HG03460 (cell line): ENCODE measurements around the gene SND1.

Experiments used
- ATAC-seq: cut with Tn5 transposase; IDR thresholded peaks from one replicate; pipeline ENCODE4 v1.9.1; 2021; ENCODE audit not compliant: unreplicated experiment

The SND1 gene

DNA sequence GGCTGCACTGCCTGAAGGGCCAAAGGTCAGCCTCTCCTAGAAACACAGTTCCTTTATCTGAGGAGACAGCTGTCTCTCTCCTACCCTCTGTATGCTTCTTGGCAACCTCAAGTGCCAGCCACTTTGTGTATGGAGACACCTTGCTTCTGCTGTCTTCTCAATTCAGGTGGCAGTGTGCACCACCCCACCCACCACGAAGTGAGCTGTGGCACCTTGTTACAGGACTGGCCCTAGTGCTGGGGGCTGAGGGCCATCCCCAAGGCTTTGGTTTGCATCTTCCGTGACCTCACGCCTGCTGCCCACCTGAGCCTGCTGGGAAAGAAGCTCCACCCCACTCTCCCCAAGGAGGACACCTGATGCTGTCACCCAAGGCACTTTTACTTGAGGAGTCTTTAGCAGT, 426.3 kb downstream of the SND1 start:
- no peak for ATAC-seq

DNA sequence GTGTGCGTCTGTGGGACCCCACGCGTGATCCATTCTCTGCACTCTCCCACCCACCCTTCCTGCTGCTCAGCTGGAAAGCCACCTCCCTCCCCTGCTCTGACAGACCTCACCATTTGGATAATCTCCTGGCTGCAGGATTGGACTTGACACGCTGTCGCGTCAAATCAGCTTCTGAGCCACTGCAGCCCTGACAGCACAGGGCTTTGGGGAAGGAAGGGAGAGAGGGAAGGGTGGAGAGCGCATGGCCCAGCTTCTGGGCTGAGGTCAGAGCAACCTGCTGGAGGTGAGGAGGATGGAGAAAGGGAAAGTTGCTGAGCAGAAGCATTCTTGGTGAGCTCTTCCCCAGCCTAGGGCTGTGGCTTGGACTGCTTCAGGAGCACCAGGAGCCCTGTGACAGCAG, 428.2 kb downstream of the SND1 start:
- ATAC-seq = no peak

DNA sequence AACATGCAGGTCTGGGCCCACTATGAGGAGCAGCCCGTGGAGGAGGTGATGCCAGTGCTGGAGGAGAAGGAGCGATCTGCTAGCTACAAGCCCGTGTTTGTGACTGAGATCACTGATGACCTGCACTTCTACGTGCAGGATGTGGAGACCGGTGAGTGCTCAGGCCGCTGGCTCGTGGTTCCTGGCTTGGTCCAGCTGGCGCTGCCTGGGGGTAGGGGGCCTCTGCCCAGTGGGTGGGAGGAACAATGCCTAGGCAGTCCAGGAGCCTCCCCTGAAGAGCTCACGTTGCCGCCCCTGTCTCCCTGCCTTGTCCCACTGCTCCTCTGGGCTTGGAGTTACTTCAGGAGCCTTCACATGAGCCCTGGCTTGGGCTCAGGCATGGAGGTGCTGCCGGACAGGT, 429.4 kb downstream of the SND1 start:
- no peak for ATAC-seq

DNA sequence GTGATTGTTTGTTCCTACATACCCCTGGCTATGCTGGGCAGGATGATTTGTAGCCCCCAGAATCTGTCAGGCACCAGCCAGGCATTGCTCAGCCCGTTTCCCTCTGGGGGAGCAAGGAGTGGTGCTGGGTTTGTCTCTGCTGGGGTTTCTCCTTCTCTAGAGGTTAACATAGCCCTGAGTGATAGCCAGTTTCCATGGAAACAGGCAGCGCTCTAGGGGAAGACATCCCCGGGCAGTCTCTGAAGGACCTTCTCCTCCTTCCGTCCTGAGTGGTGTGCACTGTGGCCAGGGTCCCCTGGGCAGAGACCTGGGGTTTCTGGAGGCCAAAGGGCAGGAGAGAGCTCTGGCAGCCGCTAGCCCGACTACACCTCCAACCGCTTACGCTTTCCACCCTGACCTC, 429.8 kb downstream of the SND1 start:
- no peak for ATAC-seq

DNA sequence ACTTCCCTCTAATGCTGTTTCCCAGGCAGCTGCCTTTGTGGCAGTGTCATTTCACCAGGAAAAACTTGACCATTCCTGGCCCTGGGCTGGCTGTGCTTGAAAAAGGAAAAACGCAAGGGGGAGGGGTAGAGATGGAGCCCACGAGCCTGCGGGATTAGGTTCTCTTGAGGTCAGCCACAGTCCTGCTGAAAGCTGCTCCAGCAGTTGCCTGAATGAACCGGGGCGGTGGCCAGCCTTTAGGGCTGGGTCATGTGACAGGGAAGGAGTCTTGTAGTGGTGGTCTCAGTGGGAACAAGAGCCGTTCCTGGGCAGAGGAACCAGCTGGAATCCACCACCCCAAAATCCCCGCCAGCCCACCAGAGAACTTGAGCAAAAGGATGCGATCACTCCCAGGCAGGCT, 430.4 kb downstream of the SND1 start:
- no peak for ATAC-seq

DNA sequence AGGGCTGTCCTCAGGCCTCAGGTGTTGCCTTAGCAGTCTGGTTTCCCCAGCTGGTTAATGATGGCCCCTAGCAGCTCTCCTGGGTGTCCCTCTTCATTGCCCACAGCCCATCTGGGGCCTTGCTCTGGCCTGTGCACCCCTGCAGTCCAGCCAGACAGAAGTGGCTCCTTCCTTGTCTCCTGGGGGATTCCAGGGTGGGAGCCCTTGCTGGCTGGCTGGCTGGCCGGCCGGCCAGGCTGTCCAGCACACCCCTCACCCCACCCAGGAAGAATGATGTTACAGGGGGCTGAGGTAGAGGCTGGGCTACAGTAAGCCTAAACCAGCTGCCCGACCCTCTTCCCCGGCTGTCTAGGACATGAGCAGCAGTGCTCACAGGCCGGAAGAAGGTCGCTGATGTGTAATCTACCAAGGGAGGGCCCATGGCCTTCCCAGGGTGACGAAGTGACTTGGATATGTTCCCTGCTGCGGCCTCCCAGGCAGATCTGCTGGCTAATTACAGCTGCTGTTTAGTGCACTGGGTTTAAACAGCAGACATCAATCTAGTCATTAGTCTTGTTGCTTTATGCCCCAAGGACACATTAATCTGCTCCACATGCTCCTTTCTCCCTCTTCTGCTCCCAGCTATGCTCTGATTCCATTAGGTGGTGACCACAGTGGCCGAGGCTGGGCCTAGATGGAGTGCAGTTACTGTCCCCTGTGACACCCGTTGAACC, 433.1 kb downstream of the SND1 start:
- ATAC-seq = no peak

DNA sequence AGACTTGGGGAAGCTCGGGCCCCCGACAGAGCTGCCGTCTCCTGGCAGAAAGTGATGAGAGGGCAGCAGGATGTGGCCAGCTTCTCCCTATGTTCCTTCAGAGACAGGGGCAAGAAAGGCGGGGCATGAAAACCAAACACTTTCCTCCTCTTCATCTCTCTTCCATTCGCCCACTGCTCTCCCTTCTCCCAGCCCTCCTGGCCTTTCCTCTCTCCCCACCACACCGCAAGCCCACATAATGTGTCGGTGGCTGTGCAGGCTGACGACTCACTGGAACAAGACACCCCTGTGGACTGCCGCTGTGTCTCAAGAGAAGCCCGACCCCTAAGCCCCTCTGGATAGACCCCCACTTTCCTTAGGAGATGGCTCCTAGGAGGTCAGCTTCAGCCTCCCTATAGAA, 438.5 kb downstream of the SND1 start:
- ATAC-seq = no peak

DNA sequence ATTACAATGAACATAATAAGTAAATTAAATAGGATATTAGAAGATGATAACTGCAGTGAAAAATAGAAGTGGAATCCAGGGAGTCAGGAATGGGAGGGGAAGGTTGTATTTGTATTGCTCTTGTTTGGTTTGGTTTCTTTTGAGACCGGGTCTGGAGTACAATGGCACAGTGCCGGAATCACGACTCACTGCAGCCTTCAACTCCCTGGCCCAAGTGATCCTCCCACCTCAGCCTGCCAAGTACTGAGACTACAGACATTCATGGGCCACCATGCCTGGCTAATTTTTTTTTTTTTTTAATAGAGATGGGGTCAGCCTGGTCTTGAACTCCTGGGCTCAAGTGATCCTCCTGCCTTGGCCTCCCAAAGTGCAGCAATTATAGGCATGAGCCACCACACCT, 439.1 kb downstream of the SND1 start:
- ATAC-seq = no peak

DNA sequence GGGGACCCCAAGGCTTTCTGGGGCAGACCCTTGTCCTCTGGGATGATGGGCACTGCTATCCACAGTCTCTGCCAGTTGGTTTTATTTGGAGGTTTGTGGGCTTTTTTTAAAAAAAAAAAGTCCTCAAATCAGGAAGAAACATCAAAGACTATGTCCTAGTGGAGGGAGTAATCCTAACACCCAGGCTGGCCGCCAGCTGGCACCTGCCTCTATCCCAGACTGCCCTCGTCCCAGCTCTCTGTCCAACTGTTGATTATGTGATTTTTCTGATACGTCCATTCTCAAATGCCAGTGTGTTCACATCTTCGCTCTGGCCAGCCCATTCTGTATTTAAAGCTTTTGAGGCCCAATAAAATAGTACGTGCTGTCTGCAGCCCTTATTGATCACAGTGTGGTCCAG, 440.2 kb downstream of the SND1 start:
- no peak for ATAC-seq

DNA sequence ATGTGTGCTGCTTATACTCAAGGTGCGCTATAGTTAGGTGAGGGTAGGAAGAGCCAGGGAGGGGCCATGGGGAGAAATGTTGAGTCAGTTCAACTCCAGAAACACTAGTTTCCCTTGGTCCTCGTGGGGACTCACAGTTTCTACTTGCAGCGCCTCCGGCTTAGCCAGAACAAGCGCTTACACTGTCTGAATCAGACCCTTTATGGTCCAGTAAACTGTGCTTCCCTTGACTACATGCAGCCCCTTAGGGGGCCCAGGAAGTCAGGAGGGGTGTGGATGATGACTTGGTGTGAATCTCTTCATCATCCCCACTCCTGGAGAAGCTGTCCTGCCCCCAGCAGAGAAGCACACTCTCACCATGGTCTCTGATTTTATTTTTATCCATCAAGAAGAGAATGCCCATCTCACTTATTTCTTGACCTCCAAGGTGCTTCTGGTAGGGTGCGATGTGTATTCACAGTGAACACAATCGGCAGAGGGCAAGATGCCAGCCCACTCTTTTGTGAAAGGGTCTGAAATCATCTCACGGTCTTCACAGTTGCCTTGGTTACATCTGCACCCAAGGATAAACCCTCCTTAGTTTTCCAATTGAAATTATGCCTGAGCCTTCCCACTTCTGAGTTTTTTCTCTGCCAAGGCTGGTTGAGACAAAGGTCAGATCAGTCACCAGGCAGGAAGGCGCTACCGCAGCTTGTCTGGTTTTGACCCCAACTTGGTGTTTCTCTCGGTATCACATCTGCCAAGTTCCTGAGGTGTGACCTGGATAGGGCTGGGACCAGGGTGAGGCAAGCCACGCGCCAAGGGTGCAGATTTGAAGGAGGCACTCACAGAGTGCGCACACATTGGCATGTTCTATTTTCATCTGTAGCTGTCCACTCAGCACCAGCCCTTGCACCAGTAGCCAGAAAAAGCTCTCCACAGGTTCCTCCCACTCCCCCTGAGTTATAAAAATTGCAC, 441.9 kb downstream of the SND1 start:
- ATAC-seq = no peak

DNA sequence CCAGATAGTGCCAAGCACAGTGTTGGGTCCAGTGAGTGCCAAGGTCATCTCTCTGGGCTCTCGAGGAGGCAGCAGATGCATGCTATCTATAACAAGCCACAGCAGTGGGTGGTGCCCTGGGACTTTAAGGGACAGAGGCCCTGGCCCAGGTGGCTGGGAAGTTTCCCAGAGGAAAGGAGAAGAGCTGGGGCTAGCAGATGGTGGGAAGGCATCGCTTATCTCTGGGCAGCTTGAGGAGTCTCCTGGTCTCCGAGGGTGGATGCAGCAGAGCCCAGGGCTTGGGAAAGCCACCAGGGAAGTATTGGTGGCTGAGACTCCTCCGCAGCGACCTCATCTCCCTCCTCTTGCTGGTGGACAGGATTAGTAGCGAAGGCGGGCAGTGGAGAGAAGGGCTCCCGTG, 442.7 kb downstream of the SND1 start:
- no peak for ATAC-seq

DNA sequence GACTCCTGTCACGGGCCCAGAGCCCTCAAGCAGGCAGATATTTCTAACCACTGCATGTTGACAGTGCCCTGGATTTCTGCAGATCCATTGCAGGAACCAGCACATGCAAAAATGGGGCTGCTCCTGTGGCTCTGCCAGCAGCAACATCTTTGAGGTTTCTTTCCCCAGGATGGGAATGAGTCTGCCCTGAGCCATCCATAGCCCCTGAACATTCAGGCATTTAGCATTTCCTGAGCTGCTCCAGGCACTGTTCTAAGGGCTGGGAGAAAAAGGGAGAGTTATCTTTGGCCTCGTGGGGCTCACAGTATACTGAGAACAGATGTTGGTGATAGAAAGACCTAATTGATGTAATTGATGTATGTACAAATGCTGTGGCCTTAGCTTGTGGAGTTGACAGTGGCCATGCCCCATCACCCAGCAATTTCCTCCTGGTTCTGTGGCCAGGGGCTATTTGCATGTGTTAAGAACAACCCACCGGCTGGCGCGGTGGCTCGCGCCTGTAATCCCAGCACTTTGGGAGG, 445.3 kb downstream of the SND1 start:
- ATAC-seq = no peak

DNA sequence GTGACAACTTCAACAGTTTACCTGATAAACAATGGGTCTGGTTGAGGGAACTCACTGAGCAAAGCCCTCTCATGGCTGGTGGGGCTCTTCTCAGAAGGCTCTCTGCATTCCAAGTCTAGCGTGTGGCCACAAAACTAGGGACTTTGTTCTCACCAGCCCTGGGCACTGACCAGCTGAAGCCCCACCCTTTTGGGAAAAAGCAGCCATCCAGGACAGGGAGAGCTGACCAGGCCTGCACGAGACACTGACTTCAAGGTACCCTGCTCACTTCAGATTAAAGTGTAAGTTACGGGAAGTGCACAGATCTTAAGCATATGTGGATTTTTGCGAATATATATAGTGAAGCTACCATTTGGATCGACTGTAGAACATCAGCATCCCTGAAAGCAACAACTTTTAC, 446.6 kb downstream of the SND1 start:
- no peak for ATAC-seq

DNA sequence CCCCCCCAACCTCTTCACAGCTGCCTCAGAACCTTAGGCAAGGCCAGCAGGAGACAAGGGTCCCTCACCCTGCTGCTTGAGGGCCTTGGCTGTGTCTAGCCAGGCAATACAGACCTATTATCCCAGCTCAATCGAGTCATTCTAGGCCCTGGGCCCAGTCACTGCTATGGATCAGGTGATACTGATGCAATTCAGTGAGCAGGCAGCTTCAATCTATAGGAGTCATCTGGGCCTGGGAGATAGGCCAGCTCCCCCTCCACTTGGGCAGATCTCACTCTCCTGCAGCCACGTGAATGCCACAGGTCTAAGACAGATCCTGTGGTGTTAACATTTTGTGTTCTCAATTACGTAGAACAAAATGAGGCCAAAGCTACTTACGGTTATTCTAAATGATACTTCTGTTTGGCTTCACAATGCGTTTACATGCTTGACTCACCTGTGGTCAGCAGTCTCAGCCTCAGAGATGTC, 447.2 kb downstream of the SND1 start:
- no peak for ATAC-seq

DNA sequence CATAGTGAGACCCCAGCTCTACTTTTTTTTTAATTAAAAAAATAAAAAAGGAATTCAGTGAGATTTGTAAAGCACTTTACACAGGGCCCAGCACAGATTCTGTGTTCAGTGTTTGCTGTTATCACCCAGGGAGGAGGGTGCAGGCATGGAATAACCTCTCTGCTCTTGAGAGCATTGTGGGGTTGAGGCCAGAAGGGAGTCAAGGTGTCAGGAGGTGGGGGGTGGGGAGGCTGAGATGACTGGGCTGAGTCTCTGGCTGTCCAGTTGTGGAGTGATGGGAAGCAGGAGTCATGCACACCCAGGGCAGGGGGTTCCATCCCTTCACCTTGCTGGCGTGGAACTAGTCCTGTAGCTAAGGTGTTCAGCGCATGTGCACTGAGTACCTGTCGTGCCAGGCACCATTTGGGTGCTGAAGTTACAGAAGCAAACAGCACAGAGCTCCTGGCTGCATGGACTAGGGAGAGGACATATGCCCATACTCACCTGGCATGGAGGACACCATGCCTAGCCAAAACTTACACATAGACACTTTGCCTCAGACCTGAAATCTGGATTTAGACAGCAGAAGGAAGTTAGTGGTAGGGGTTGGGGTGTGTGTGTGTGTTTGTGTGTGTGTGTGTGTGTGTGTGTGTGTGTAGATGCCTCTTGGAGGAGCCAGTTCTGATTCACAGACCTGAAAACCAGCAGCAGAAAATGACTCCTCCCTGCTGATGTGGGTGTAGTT, 448.4 kb downstream of the SND1 start:
- no peak for ATAC-seq

DNA sequence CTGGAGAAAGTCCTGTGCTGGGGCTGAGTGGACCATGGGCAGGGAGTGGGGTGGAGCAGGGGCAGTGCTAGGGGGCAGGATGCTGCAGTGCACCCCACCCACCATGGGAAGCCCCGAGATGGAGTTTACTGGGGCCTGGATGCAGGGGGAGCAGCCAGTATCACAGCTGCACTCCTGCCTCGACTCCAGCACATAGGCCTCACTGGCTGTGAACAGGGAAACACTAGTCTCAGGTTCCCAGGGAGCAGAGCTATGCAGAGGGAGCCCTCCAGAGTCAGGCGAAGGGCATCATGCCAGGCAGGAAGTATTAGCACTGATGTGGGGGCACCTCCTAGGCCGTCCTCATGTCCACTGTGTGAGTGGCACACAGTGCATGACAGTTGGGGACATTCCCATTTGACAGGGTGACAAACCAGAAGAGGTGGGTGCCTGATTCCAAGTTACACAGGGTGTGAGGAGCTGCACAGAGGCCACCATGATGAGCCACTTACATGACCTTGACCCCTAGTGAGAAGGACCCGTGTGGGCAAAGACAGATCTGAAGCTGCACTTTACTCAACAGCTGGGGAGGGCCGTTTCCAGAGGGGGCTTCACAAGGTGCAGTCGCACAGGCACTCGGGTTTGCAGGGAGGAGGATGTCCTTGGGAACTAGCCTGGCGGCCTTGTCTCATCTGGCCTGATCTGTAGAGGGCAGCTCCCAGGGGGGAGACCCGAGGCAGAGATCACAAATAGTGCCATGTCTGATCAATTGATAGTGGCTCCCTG, 449.1 kb downstream of the SND1 start:
- ATAC-seq = no peak

DNA sequence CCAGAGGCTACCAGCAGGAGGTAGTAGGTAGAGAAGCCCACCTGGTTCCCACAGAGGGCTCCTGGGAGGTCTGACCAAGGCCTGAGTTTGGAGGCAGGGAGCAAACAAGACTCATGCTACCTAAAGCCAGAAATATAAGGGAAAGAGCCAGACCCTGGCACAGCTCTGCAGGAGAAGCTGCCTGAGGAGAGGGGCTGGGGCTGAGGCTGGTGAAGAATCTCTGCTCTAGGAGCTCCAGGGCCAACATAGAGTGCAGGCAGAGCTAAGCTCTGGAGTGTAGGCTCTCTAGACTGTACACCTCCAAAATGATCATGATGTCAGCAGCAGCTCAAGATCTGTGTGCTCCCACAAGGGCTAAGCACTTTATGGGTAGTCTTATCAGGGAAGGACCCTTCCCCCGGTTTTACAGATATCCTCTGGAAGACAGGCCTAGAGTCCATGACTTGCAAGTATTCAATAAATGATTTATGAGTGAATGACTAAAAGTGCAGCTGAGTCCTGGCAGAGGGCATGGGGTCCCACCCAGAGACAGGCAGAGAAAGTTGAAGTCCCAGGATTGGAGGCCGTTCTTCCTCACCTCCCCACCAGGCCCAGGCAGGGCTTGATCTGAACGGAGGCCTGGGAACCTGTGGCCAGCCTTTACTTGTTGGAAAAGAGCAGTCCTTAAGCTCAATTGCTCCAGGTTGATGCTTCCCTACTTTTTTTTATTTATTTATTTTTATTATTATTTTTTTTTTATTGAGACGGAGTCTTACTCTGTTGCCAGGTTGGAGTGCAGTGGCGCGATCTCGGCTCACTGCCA, 450.7 kb downstream of the SND1 start:
- no peak for ATAC-seq

DNA sequence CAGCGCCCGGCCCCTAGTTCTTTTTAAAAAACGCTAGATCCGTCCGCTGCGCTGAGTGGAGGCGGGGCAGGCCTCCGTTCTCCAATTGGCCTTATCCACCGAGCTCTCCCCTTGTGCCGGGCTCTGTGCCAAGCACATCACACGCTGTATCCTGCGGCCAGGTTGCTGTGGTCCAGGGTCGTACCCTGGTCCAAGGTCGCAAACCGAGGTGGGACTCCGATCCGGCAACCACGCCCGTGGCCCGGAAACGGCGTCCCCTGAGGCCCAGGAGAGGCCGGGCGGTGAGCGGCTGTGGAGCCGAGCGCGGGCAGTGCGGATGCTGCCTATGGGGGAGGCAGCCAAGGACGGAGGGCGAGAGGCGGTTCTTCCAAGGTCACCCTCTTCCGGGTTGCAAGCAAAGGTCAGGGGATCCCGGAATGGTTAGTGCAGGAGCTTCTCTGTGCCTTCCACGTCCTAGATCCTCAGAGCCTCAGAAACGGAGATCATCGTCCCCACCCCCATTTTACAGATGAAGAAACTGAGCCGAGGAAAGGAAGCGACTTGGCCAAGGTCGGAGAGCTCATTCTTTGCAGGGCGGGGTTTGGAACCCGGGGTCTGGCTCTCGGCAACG, 451.6 kb downstream of the SND1 start:
- no peak for ATAC-seq

DNA sequence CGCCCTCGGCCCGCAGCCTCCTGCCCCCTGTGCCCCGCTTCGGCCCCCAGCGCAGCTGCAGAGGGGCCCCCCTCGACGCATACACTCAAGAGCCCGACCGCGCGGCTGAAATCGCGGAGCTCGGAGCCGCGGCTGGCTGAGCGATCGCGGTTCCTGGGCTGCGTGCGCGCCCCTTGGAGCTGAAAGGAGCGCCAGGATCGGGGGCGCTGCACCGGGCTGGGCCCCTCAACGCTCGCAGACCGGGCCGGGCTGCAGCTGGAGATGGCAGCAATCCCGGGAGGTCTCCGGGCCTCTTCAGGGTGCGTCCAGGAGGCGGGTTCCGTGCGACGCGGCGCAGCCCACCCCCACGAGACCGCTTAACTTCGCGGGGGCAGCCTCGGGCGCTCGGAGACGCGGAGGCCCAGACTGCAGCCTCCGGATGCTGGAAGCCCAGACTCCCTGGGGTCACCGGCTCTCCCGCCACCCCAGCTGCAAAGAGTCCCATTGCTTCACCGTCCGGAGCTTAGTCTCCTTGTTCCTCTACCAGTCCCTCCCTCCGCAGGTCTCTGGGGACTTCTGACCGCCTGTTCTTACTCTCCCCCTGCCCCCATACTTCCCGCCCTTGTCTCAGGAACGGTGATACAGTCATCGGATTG, 452.2 kb downstream of the SND1 start:
- no peak for ATAC-seq
